Retina (tissue), 1 donor: ENCODE data around the gene ANKRD12.
A peak's percentile ranks its signal among the peaks of the same experiment; 100 is the strongest.
"Not testable (repeated sequence)": the region's sequence is repeated elsewhere in the genome, so short reads cannot be mapped to it uniquely, and the experiment has no call there.

Experiments
- DNase-seq: peaks from one replicate; pipeline ENCODE4 v3.0.0-alpha.2; 2016

ANKRD12 gene

GRCh38 chr18:9147440-9148202, 11.0 kb downstream of the ANKRD12 start:
- DNase-seq, result peak; percentile 16

- no peak for DNase-seq
Measured at GRCh38 chr18:9148203-9148552, 11.6 kb downstream of the ANKRD12 start.

- no peak for DNase-seq
Measured at GRCh38 chr18:9150121-9150520, 13.5 kb downstream of the ANKRD12 start.

GRCh38 chr18:9153256-9153655, 16.7 kb downstream of the ANKRD12 start:
- no peak for DNase-seq

- DNase-seq, result no peak
Measured at GRCh38 chr18:9156604-9157249, 20.1 kb downstream of the ANKRD12 start.

GRCh38 chr18:9157806-9158205, 21.2 kb downstream of the ANKRD12 start:
- no peak for DNase-seq

- no peak for DNase-seq
Measured at GRCh38 chr18:9160014-9160413, 23.4 kb downstream of the ANKRD12 start.

GRCh38 chr18:9162663-9163062, 26.1 kb downstream of the ANKRD12 start:
- not testable (repeated sequence) for DNase-seq

GRCh38 chr18:9164149-9164548, 27.6 kb downstream of the ANKRD12 start:
- DNase-seq, result not testable (repeated sequence)

GRCh38 chr18:9165883-9166282, 29.3 kb downstream of the ANKRD12 start:
- not testable (repeated sequence) for DNase-seq

- DNase-seq, result not testable (repeated sequence)
Measured at GRCh38 chr18:9169515-9169914, 32.9 kb downstream of the ANKRD12 start.

GRCh38 chr18:9171919-9172318, 35.3 kb downstream of the ANKRD12 start:
- not testable (repeated sequence) for DNase-seq

- DNase-seq, result no peak
Measured at GRCh38 chr18:9172506-9173127, 36.0 kb downstream of the ANKRD12 start.

GRCh38 chr18:9173770-9174233, 37.2 kb downstream of the ANKRD12 start:
- DNase-seq, result no peak

GRCh38 chr18:9174302-9174701, 37.7 kb downstream of the ANKRD12 start:
- no peak for DNase-seq

GRCh38 chr18:9175115-9175514, 38.5 kb downstream of the ANKRD12 start:
- DNase-seq, result no peak

- no peak for DNase-seq
Measured at GRCh38 chr18:9177031-9177430, 40.5 kb downstream of the ANKRD12 start.

- DNase-seq, result no peak
Measured at GRCh38 chr18:9177466-9177865, 40.9 kb downstream of the ANKRD12 start.

GRCh38 chr18:9178557-9178956, 42.0 kb downstream of the ANKRD12 start:
- DNase-seq, result no peak

GRCh38 chr18:9181275-9181674, 44.7 kb downstream of the ANKRD12 start:
- no peak for DNase-seq

GRCh38 chr18:9182852-9183399, 46.3 kb downstream of the ANKRD12 start:
- DNase-seq, result no peak

GRCh38 chr18:9184998-9185613, 48.5 kb downstream of the ANKRD12 start:
- no peak for DNase-seq
